ENCODE measurements around the gene FST. TPM values are rescaled to one million over a fixed set of nuclear protein-coding genes. Genes with fewer than 3 reads are reported as not detected.

The FST gene
- total and polyA plus RNA-seq, 2 of the 13 experiments (the other 11 are each of a cell fraction or from before 2014, with no cell fraction given), result 38.6 to 136 TPM

DNA sequence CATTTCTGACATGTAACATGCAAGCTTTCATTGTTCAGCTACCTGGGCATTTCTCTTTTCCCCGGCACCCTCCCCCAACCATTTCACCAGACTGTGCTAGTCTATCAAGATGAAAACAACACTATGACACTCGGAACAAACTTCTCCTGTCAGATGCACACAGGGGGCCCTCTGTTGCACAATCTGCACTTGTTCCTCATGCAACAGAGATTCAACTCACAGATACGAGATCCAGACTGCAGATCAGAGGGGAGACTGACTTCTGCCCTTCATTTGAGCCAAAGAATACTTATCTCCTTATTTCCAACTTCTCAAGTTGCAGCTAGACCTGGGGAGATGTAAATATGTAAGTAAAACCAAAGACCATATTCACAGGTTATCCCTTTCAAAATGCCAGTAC is 15.7 kb upstream of the FST start (continued):
- TF ChIP-seq, protein P1, sequence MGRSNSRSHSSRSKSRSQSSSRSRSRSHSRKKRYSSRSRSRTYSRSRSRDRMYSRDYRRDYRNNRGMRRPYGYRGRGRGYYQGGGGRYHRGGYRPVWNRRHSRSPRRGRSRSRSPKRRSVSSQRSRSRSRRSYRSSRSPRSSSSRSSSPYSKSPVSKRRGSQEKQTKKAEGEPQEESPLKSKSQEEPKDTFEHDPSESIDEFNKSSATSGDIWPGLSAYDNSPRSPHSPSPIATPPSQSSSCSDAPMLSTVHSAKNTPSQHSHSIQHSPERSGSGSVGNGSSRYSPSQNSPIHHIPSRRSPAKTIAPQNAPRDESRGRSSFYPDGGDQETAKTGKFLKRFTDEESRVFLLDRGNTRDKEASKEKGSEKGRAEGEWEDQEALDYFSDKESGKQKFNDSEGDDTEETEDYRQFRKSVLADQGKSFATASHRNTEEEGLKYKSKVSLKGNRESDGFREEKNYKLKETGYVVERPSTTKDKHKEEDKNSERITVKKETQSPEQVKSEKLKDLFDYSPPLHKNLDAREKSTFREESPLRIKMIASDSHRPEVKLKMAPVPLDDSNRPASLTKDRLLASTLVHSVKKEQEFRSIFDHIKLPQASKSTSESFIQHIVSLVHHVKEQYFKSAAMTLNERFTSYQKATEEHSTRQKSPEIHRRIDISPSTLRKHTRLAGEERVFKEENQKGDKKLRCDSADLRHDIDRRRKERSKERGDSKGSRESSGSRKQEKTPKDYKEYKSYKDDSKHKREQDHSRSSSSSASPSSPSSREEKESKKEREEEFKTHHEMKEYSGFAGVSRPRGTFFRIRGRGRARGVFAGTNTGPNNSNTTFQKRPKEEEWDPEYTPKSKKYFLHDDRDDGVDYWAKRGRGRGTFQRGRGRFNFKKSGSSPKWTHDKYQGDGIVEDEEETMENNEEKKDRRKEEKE (IDR thresholded peaks at IDR 0.05), result no peak
- TF ChIP-seq, protein P2, sequence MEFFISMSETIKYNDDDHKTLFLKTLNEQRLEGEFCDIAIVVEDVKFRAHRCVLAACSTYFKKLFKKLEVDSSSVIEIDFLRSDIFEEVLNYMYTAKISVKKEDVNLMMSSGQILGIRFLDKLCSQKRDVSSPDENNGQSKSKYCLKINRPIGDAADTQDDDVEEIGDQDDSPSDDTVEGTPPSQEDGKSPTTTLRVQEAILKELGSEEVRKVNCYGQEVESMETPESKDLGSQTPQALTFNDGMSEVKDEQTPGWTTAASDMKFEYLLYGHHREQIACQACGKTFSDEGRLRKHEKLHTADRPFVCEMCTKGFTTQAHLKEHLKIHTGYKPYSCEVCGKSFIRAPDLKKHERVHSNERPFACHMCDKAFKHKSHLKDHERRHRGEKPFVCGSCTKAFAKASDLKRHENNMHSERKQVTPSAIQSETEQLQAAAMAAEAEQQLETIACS (CRISPR knock-in tag; IDR thresholded peaks at IDR 0.05), result no peak
- TF ChIP-seq ZNF264 (CRISPR knock-in tag; IDR thresholded peaks at IDR 0.05) (no peak), ZNF160 (CRISPR knock-in tag; IDR thresholded peaks at IDR 0.05) (0 out of 2 replicates have a peak, but pooled peaks have one; percentile 48), ZNF550 (CRISPR knock-in tag; IDR thresholded peaks at IDR 0.05; ENCODE audit: borderline replicate concordance) (no peak), GATAD1 (CRISPR knock-in tag; IDR thresholded peaks at IDR 0.05) (peak; percentile 43; the same call in 1 of the 2 replicates), ZNF446 (CRISPR knock-in tag; IDR thresholded peaks at IDR 0.05) (no peak), KAT8 (CRISPR knock-in tag; IDR thresholded peaks at IDR 0.05) (peak; percentile 48; the same call in 1 of the 2 replicates), ARID3A (IDR thresholded peaks at IDR 0.05; ENCODE audit: low read depth, low read length) (no peak), ZNF878 (CRISPR knock-in tag; IDR thresholded peaks at IDR 0.05) (no peak), ZNF224 (CRISPR knock-in tag; IDR thresholded peaks at IDR 0.05) (no peak), ZMYM4 (CRISPR knock-in tag; IDR thresholded peaks at IDR 0.05) (peak; percentile 90), POLR2G (IDR thresholded peaks at IDR 0.05; ENCODE audit: low read depth, low read length) (no peak), PAF1 (CRISPR knock-in tag; IDR thresholded peaks at IDR 0.05) (no peak), WIZ (CRISPR knock-in tag; IDR thresholded peaks at IDR 0.05) (no peak), ZNF205 (CRISPR knock-in tag; IDR thresholded peaks at IDR 0.05) (0 out of 2 replicates have a peak, but pooled peaks have one; percentile 36), CBX5 (CRISPR knock-in tag; IDR thresholded peaks at IDR 0.05; ENCODE audit: borderline replicate concordance) (peak; percentile 84; the same call in 1 of the 2 replicates), ZNF549 (CRISPR knock-in tag; IDR thresholded peaks at IDR 0.05) (no peak), NR2C2 (CRISPR knock-in tag; IDR thresholded peaks at IDR 0.05; ENCODE audit: borderline replicate concordance) (0 out of 2 replicates have a peak, but pooled peaks have one; percentile 38), XBP1 (CRISPR knock-in tag; IDR thresholded peaks at IDR 0.05) (no peak), ZFP82 (CRISPR knock-in tag; IDR thresholded peaks at IDR 0.05; ENCODE audit: borderline replicate concordance) (no peak), TBX3 (IDR thresholded peaks at IDR 0.05; ENCODE audit: borderline replicate concordance) (no peak), PRMT3 (CRISPR knock-in tag; IDR thresholded peaks at IDR 0.05; ENCODE audit: borderline replicate concordance, low read depth) (no peak), STAG1 (CRISPR knock-in tag; IDR thresholded peaks at IDR 0.05) (no peak)
- TF ChIP-seq, protein P3, sequence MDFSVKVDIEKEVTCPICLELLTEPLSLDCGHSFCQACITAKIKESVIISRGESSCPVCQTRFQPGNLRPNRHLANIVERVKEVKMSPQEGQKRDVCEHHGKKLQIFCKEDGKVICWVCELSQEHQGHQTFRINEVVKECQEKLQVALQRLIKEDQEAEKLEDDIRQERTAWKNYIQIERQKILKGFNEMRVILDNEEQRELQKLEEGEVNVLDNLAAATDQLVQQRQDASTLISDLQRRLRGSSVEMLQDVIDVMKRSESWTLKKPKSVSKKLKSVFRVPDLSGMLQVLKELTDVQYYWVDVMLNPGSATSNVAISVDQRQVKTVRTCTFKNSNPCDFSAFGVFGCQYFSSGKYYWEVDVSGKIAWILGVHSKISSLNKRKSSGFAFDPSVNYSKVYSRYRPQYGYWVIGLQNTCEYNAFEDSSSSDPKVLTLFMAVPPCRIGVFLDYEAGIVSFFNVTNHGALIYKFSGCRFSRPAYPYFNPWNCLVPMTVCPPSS (IDR thresholded peaks at IDR 0.05), result no peak

Measured in HepG2 (cell line).